ENCODE data around the gene SLC6A16. TPM values are rescaled to one million over a fixed set of nuclear protein-coding genes. Genes with fewer than 3 reads are reported as not detected.

The SLC6A16 gene
- total RNA-seq, 1 experiment from 2014 or later = 1.3 TPM

- in situ Hi-C loops (cut with HindIII; ENCODE audit: low pct_unique_long_range_greater_than_20kb, low sequenced_read_pairs) (no loop called here), intact Hi-C loops (cut with micrococcal nuclease; ENCODE audit: unreplicated experiment) (no loop called here)
- TF ChIP-seq REST (IDR thresholded peaks at IDR 0.05; ENCODE audit: insufficient read depth in 1 of 2, low read depth in 2 of 2, low read length in 1 of 2) = no peak
- TF ChIP-seq SIN3A (IDR thresholded peaks at IDR 0.05; ENCODE audit: borderline replicate concordance, insufficient read depth, low read depth, low read length) = no peak
- TF ChIP-seq CTCF (IDR thresholded peaks at IDR 0.05) = no peak
- TF ChIP-seq TCF7L2 (IDR thresholded peaks at IDR 0.05; ENCODE audit: low read depth, low read length) = no peak
- no peak for TF ChIP-seq POLR2AphosphoS5 (IDR thresholded peaks at IDR 0.05; ENCODE audit: low read depth, low read length)
- ATAC-seq = no peak
- Histone ChIP-seq H3K27ac (ENCODE audit: low read length) (no peak overlapping the region), H3K27me3 (ENCODE audit: control insufficient read depth, insufficient read depth, low read length) (no peaks in the 10 kb centered on the region), H3K4me1 (ENCODE audit: control insufficient read depth, insufficient read depth, low read length) (no peaks in the 10 kb centered on the region), H3K9me3 (ENCODE audit: control insufficient read depth, insufficient read depth, low read depth, low read length) (no peaks in the 10 kb centered on the region; the same call in 1 of the 2 replicates), H3K36me3 (ENCODE audit: control insufficient read depth, insufficient read depth, low read length) (no peaks in the 10 kb centered on the region), H3K4me3 (ENCODE audit: low read depth in 2 of 2, low read length in 2 of 2) (no peak overlapping the region)
- POLR2A ChIA-PET = no interaction called here
- no peak for DNase-seq (ENCODE audit: low read depth, low spot score)
- BruUV-seq (replicated peaks) = no TSS peak
- CTCF ChIA-PET = no interaction called here
These were observed 8.7 kb downstream of the SLC6A16 start for GRCh38 chr19:49316284-49316683.

- no peaks in the 10 kb centered on the region for H3K4me1 ChIP-seq (ENCODE audit: control insufficient read depth, insufficient read depth, low read length)
- CTCF ChIA-PET = no interaction called here
- in situ Hi-C loops (cut with HindIII; ENCODE audit: low pct_unique_long_range_greater_than_20kb, low sequenced_read_pairs) = no loop called here
- DNase-seq (ENCODE audit: low read depth, low spot score) = no peak
- intact Hi-C loops (cut with micrococcal nuclease; ENCODE audit: unreplicated experiment) = no loop called here
- no TSS peak for BruUV-seq (replicated peaks)
- TF ChIP-seq CTCF (IDR thresholded peaks at IDR 0.05) = no peak
- no peak for TF ChIP-seq SIN3A (IDR thresholded peaks at IDR 0.05; ENCODE audit: borderline replicate concordance, insufficient read depth, low read depth, low read length)
- no peak for TF ChIP-seq POLR2AphosphoS5 (IDR thresholded peaks at IDR 0.05; ENCODE audit: low read depth, low read length)
- no peak for TF ChIP-seq TCF7L2 (IDR thresholded peaks at IDR 0.05; ENCODE audit: low read depth, low read length)
- TF ChIP-seq REST (IDR thresholded peaks at IDR 0.05; ENCODE audit: insufficient read depth in 1 of 2, low read depth in 2 of 2, low read length in 1 of 2) = no peak
- POLR2A ChIA-PET = no interaction called here
- H3K27ac ChIP-seq (ENCODE audit: low read length) = no peak overlapping the region
- no peaks in the 10 kb centered on the region for H3K36me3 ChIP-seq (ENCODE audit: control insufficient read depth, insufficient read depth, low read length)
- H3K27me3 ChIP-seq (ENCODE audit: control insufficient read depth, insufficient read depth, low read length) = no peaks in the 10 kb centered on the region
- H3K4me3 ChIP-seq (ENCODE audit: low read depth in 2 of 2, low read length in 2 of 2) = no peak overlapping the region
- ATAC-seq = no peak
- no peaks in the 10 kb centered on the region for H3K9me3 ChIP-seq (ENCODE audit: control insufficient read depth, insufficient read depth, low read depth, low read length)
These were observed 9.9 kb downstream of the SLC6A16 start for GRCh38 chr19:49315111-49315510.

Measured in Panc1 (cell line).